GM12878 (cell line): ENCODE measurements around the gene STARD10. TPM values are rescaled to one million over a fixed set of nuclear protein-coding genes. Genes with fewer than 3 reads are reported as not detected.

Experiments
- BACH1 ChIP-seq: fragments of 450-650 bp; IDR thresholded peaks from 2 replicates; pipeline ENCODE4 v1.6.1; 2017; ENCODE audit warnings: mild to moderate bottlenecking, borderline replicate concordance
- CEBPB ChIP-seq, 2 experiments: fragments of 150-350 bp in 1 of 2; IDR thresholded peaks; 2 replicates each; pipeline ENCODE4 v1.6.1; 2012 to 2014; ENCODE audit warnings: low read depth in 2 of 2, low read length in 2 of 2, borderline replicate concordance in 1 of 2, inconsistent platforms in 1 of 2
- IKZF1 ChIP-seq: fragments of 450-650 bp; conservative IDR thresholded peaks from 2 replicates; pipeline ENCODE4 v1.6.1; 2017; ENCODE audit warnings: antibody characterized with exemption, mild to moderate bottlenecking
- KLF5 ChIP-seq: fragments of 450-650 bp; IDR thresholded peaks from 2 replicates; pipeline ENCODE4 v1.6.1; 2014; ENCODE audit warnings: mild to moderate bottlenecking; ENCODE audit not compliant: partially characterized antibody
- NFXL1 ChIP-seq: fragments of 450-650 bp; IDR thresholded peaks from 2 replicates; pipeline ENCODE4 v1.6.1; 2017; ENCODE audit warnings: antibody characterized with exemption, mild to moderate bottlenecking, borderline replicate concordance
- PAX8 ChIP-seq: fragments of 450-650 bp; IDR thresholded peaks from 2 replicates; pipeline ENCODE4 v1.6.1; 2017; ENCODE audit warnings: mild to moderate bottlenecking, moderate library complexity
- POLR2A ChIP-seq: IDR thresholded peaks from 2 replicates; pipeline ENCODE4 v1.6.1; 2011; ENCODE audit warnings: low read depth, mild to moderate bottlenecking, low read length
- POLR2AphosphoS2 ChIP-seq: IDR thresholded peaks from 2 replicates; pipeline ENCODE4 v1.6.1; 2011; ENCODE audit warnings: low read depth, mild to moderate bottlenecking, low read length, improper control_type of control experiment, moderate library complexity
- RB1 ChIP-seq: fragments of 450-650 bp; formaldehyde crosslinking; IDR thresholded peaks from 2 replicates; pipeline ENCODE4 v1.6.1; 2017; ENCODE audit warnings: mild to moderate bottlenecking, borderline replicate concordance
- RCOR1 ChIP-seq: conservative IDR thresholded peaks from 2 replicates; pipeline ENCODE4 v1.6.1; 2012; ENCODE audit warnings: low read depth, low read length, improper control_type of control experiment
- RELA ChIP-seq: fragments of 450-650 bp; IDR thresholded peaks from 2 replicates; pipeline ENCODE4 v1.8.0; 2014; ENCODE audit warnings: borderline replicate concordance; ENCODE audit not compliant: partially characterized antibody
- SMC3 ChIP-seq: IDR thresholded peaks from 2 replicates; pipeline ENCODE4 v1.6.1; 2011; ENCODE audit warnings: low read length, improper control_type of control experiment, borderline replicate concordance
- STAT1 ChIP-seq: fragments of 450-650 bp; conservative IDR thresholded peaks from 2 replicates; pipeline ENCODE4 v1.6.1; 2014; ENCODE audit warnings: antibody characterized with exemption, mild to moderate bottlenecking
- TARDBP ChIP-seq: IDR thresholded peaks from 2 replicates; pipeline ENCODE4 v1.6.1; 2016; ENCODE audit warnings: borderline replicate concordance
- TCF7 ChIP-seq: IDR thresholded peaks from 2 replicates; pipeline ENCODE4 v1.6.1; 2014; ENCODE audit warnings: antibody characterized with exemption, borderline replicate concordance
- ZBED1 ChIP-seq: IDR thresholded peaks from 2 replicates; pipeline ENCODE4 v1.6.1; 2016; ENCODE audit warnings: borderline replicate concordance
- ZNF24 ChIP-seq: fragments of 450-650 bp; IDR thresholded peaks from 2 replicates; pipeline ENCODE4 v1.6.1; 2017; ENCODE audit warnings: antibody characterized with exemption, mild to moderate bottlenecking
- polyA plus RNA-seq, 11 experiments: library from polyadenylated mRNA; depleted of rRNA in 4 of 11; unstranded in 6 of 11; stranded (reverse) in 5 of 11; fragments of >200 nt; fragmentation: Nextera tagmentation in 4 of 11; fragmentation: Illumina TruSeq in 1 of 11; extraction: Ambion mirVana in 4 of 11; extraction: Trizol in 1 of 11; gene quantifications; 1 replicate in 1 of 11; 2 replicates in 10 of 11; pipeline versions ENCODE4 v1.2.1 to v1.2.3, GENCODE V29; 2011 to 2016; ENCODE audit warnings: inconsistent platforms in 2 of 11, missing spikeins in 2 of 11, low read depth in 1 of 11
- total RNA-seq, 4 experiments: library from RNA; depleted of rRNA in 3 of 4; stranded (reverse); fragments of >200 nt in 3 of 4; fragmentation: Illumina TruSeq in 1 of 4; extraction: Trizol in 1 of 4; gene quantifications; 2 replicates each; pipeline versions ENCODE4 v1.2.1 to v1.2.3, GENCODE V29; 2013 to 2021
- TF ChIP-seq, protein P1 (sequence below): fragments of 450-650 bp; IDR thresholded peaks from 2 replicates; pipeline ENCODE4 v1.6.1; 2018; ENCODE audit warnings: mild to moderate bottlenecking, low read depth, moderate library complexity; ENCODE audit not compliant: partially characterized antibody
- TF ChIP-seq, protein P2 (sequence below): fragments of 450-650 bp; IDR thresholded peaks from 2 replicates; pipeline ENCODE4 v1.6.1; 2016; ENCODE audit warnings: mild to moderate bottlenecking, moderate library complexity, borderline replicate concordance
- TF ChIP-seq, protein P3 (sequence below): fragments of 450-650 bp; IDR thresholded peaks from 2 replicates; pipeline ENCODE4 v1.6.1; 2018; ENCODE audit warnings: borderline replicate concordance, mild to moderate bottlenecking; ENCODE audit not compliant: partially characterized antibody
- TF ChIP-seq, protein P4 (sequence below): IDR thresholded peaks from 2 replicates; pipeline ENCODE4 v1.6.1; 2012; ENCODE audit warnings: low read depth, low read length, improper control_type of control experiment

The STARD10 gene
- total and polyA plus RNA-seq, 10 of the 15 experiments (the other 5 are each of a cell fraction or from before 2014, with no cell fraction given), result 0.15 to 43.2 (median 23.1) TPM

DNA sequence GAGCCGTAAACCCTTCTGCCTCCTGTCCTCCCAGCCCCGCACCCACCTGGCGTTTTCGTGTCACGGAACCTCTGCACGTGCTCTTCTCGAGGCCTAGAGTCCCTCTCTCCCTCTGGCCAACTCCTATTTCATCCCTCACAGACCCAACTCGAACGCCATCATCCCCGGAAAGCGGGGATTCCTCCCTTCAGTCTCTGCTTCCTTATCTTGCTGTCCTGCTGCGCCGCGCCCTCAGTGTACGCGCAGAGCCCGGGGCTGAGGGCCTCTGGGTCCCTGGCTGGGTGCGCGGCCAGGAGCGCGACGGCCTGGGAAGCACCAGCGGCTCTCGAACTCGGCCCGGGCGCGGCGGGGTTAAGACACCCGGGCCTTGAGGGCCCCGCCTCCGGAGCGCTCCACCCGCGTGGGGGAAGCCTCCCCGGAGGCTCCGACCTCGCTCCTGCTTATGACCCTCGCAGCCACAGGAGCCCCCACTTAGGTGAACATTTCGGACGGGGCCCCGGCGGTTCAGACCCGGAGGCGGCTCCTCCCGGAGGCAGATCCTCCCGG is 20.0 kb upstream of the STARD10 start (continued):
- TF ChIP-seq RELA, result peak; percentile 89
- TF ChIP-seq, protein P1, sequence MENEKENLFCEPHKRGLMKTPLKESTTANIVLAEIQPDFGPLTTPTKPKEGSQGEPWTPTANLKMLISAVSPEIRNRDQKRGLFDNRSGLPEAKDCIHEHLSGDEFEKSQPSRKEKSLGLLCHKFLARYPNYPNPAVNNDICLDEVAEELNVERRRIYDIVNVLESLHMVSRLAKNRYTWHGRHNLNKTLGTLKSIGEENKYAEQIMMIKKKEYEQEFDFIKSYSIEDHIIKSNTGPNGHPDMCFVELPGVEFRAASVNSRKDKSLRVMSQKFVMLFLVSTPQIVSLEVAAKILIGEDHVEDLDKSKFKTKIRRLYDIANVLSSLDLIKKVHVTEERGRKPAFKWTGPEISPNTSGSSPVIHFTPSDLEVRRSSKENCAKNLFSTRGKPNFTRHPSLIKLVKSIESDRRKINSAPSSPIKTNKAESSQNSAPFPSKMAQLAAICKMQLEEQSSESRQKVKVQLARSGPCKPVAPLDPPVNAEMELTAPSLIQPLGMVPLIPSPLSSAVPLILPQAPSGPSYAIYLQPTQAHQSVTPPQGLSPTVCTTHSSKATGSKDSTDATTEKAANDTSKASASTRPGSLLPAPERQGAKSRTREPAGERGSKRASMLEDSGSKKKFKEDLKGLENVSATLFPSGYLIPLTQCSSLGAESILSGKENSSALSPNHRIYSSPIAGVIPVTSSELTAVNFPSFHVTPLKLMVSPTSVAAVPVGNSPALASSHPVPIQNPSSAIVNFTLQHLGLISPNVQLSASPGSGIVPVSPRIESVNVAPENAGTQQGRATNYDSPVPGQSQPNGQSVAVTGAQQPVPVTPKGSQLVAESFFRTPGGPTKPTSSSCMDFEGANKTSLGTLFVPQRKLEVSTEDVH, result no peak
- no peak for TF ChIP-seq STAT1
- peak; percentile 83; the same call in 1 of the 2 replicates for TF ChIP-seq RCOR1
- TF ChIP-seq, protein P2, sequence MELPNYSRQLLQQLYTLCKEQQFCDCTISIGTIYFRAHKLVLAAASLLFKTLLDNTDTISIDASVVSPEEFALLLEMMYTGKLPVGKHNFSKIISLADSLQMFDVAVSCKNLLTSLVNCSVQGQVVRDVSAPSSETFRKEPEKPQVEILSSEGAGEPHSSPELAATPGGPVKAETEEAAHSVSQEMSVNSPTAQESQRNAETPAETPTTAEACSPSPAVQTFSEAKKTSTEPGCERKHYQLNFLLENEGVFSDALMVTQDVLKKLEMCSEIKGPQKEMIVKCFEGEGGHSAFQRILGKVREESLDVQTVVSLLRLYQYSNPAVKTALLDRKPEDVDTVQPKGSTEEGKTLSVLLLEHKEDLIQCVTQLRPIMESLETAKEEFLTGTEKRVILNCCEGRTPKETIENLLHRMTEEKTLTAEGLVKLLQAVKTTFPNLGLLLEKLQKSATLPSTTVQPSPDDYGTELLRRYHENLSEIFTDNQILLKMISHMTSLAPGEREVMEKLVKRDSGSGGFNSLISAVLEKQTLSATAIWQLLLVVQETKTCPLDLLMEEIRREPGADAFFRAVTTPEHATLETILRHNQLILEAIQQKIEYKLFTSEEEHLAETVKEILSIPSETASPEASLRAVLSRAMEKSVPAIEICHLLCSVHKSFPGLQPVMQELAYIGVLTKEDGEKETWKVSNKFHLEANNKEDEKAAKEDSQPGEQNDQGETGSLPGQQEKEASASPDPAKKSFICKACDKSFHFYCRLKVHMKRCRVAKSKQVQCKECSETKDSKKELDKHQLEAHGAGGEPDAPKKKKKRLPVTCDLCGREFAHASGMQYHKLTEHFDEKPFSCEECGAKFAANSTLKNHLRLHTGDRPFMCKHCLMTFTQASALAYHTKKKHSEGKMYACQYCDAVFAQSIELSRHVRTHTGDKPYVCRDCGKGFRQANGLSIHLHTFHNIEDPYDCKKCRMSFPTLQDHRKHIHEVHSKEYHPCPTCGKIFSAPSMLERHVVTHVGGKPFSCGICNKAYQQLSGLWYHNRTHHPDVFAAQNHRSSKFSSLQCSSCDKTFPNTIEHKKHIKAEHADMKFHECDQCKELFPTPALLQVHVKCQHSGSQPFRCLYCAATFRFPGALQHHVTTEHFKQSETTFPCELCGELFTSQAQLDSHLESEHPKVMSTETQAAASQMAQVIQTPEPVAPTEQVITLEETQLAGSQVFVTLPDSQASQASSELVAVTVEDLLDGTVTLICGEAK, result no peak
- TF ChIP-seq, protein P3, sequence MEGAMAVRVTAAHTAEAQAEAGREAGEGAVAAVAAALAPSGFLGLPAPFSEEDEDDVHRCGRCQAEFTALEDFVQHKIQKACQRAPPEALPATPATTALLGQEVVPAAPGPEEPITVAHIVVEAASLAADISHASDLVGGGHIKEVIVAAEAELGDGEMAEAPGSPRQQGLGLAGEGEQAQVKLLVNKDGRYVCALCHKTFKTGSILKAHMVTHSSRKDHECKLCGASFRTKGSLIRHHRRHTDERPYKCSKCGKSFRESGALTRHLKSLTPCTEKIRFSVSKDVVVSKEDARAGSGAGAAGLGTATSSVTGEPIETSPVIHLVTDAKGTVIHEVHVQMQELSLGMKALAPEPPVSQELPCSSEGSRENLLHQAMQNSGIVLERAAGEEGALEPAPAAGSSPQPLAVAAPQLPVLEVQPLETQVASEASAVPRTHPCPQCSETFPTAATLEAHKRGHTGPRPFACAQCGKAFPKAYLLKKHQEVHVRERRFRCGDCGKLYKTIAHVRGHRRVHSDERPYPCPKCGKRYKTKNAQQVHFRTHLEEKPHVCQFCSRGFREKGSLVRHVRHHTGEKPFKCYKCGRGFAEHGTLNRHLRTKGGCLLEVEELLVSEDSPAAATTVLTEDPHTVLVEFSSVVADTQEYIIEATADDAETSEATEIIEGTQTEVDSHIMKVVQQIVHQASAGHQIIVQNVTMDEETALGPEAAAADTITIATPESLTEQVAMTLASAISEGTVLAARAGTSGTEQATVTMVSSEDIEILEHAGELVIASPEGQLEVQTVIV, result peak; percentile 52
- peak; percentile 77; the same call in 1 of the 2 replicates for TF ChIP-seq IKZF1
- no peak for TF ChIP-seq PAX8
- TF ChIP-seq BACH1, result peak; percentile 83
- TF ChIP-seq TARDBP, result 0 out of 2 replicates have a peak, but pooled peaks have one; percentile 66
- no peak for TF ChIP-seq TCF7
- TF ChIP-seq RB1, result no peak
- TF ChIP-seq CEBPB (IDR thresholded peaks at IDR 0.05; ENCODE audit: borderline replicate concordance in 1 of 2, low read depth in 2 of 2, low read length in 2 of 2), result no peak
- peak; percentile 95 for TF ChIP-seq POLR2AphosphoS2
- TF ChIP-seq POLR2A, result peak; percentile 94
- no peak for TF ChIP-seq ZNF24
- TF ChIP-seq NFXL1, result 0 out of 2 replicates have a peak, but pooled peaks have one; percentile 37
- TF ChIP-seq KLF5, result peak; percentile 99
- TF ChIP-seq, protein P4, sequence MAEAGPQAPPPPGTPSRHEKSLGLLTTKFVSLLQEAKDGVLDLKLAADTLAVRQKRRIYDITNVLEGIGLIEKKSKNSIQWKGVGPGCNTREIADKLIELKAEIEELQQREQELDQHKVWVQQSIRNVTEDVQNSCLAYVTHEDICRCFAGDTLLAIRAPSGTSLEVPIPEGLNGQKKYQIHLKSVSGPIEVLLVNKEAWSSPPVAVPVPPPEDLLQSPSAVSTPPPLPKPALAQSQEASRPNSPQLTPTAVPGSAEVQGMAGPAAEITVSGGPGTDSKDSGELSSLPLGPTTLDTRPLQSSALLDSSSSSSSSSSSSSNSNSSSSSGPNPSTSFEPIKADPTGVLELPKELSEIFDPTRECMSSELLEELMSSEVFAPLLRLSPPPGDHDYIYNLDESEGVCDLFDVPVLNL, result no peak
- no peak for TF ChIP-seq ZBED1
- peak; percentile 12; the same call in 1 of the 2 replicates for TF ChIP-seq SMC3
